DND-41 (cell line): Measurements from ENCODE around the gene CTXND1.
A peak's percentile ranks its signal among the peaks of the same experiment; 100 is the strongest.

Source experiments
- ATAC-seq: fragments of 200-7000 bp; cut with Tn5 transposase; 3 replicates; pipeline ENCODE4 v1.9.1; 2021; ENCODE audit warnings: low read depth; ENCODE audit not compliant: insufficient read depth
- DNase-seq: peaks from one replicate; pipeline ENCODE4 v3.0.0-alpha.2; 2020
- H2AFZ ChIP-seq: 2 replicates; pipeline ENCODE4 v1.6.0; 2012; ENCODE audit warnings: low read depth, low read length
- H3K27ac ChIP-seq: 2 replicates; pipeline ENCODE4 v1.5.1; 2012; ENCODE audit warnings: low read length, inconsistent platforms
- H3K27me3 ChIP-seq: fragments of 200-600 bp; sonication (generic); 2 replicates; pipeline ENCODE4 v1.6.0; 2012; ENCODE audit warnings: low read length, mild to moderate bottlenecking, inconsistent platforms; ENCODE audit not compliant: insufficient read depth, poor library complexity
- H3K36me3 ChIP-seq: 2 replicates; pipeline ENCODE4 v1.5.1; 2012; ENCODE audit warnings: low read length, inconsistent platforms; ENCODE audit not compliant: insufficient read depth
- H3K4me1 ChIP-seq: 2 replicates; pipeline ENCODE4 v1.5.1; 2012; ENCODE audit warnings: mild to moderate bottlenecking, low read length; ENCODE audit not compliant: insufficient read depth
- H3K4me2 ChIP-seq: 2 replicates; pipeline ENCODE4 v1.6.0; 2012; ENCODE audit warnings: mild to moderate bottlenecking, moderate library complexity, low read length, inconsistent platforms; ENCODE audit not compliant: insufficient read depth
- H3K4me3 ChIP-seq, 2 experiments: fragments of 200-600 bp in 1 of 2; shearing (Covaris generic) in 1 of 2; 2 replicates each; pipeline ENCODE4 v1.5.1; 2012 to 2016; ENCODE audit warnings: inconsistent platforms in 2 of 2, low read length in 2 of 2, mild to moderate bottlenecking in 2 of 2, low read depth in 1 of 2, moderate library complexity in 1 of 2
- H3K79me2 ChIP-seq: 2 replicates; pipeline ENCODE4 v1.6.0; 2012; ENCODE audit warnings: low read length, inconsistent platforms; ENCODE audit not compliant: insufficient read depth
- H3K9ac ChIP-seq: 2 replicates; pipeline ENCODE4 v1.6.0; 2012; ENCODE audit warnings: low read depth, mild to moderate bottlenecking, inconsistent platforms, low read length, moderate library complexity
- H3K9me3 ChIP-seq: 2 replicates; pipeline ENCODE4 v1.5.1; 2012; ENCODE audit warnings: low read length, moderate library complexity, mild to moderate bottlenecking, inconsistent platforms; ENCODE audit not compliant: insufficient read depth, severe bottlenecking
- H4K20me1 ChIP-seq: 2 replicates; pipeline ENCODE4 v1.6.0; 2012; ENCODE audit warnings: low read length; ENCODE audit not compliant: insufficient read depth
- EZH2 ChIP-seq: IDR thresholded peaks from 3 replicates; pipeline ENCODE4 v1.6.1; 2012; ENCODE audit warnings: borderline replicate concordance, low read depth, mild to moderate bottlenecking, moderate library complexity, low read length, inconsistent platforms; ENCODE audit not compliant: severe bottlenecking
- TF ChIP-seq, protein P1 (sequence below): IDR thresholded peaks from 2 replicates; pipeline ENCODE4 v1.5.1; 2012; ENCODE audit warnings: borderline replicate concordance, low read length, moderate library complexity, mild to moderate bottlenecking; ENCODE audit not compliant: poor library complexity, severe bottlenecking; ENCODE audit errors: extremely low read depth

CTXND1 gene

DNA sequence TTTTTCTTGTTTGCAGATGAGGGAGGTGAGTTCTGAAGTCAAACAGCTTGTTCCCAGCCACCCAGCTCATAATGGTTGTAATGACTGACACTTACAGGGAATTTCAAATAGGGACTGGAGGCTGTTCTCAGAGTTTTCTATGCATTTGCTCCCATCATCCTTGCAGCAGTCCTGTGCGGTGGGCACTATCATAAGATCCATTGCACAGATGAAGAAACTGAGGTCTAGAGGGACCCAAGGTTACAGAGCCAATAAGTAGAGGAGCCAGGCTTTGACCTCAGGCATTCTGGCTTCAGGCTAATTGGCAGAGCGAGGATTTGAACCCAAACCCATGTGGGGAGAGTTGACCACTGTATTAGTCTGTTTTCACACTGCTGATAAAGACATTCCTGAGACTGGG, 66.9 kb downstream of the CTXND1 start:
- H3K9ac ChIP-seq = no peak overlapping the region
- no peaks in the 10 kb centered on the region; the same call in 1 of the 2 replicates for H3K36me3 ChIP-seq
- TF ChIP-seq, protein P1, sequence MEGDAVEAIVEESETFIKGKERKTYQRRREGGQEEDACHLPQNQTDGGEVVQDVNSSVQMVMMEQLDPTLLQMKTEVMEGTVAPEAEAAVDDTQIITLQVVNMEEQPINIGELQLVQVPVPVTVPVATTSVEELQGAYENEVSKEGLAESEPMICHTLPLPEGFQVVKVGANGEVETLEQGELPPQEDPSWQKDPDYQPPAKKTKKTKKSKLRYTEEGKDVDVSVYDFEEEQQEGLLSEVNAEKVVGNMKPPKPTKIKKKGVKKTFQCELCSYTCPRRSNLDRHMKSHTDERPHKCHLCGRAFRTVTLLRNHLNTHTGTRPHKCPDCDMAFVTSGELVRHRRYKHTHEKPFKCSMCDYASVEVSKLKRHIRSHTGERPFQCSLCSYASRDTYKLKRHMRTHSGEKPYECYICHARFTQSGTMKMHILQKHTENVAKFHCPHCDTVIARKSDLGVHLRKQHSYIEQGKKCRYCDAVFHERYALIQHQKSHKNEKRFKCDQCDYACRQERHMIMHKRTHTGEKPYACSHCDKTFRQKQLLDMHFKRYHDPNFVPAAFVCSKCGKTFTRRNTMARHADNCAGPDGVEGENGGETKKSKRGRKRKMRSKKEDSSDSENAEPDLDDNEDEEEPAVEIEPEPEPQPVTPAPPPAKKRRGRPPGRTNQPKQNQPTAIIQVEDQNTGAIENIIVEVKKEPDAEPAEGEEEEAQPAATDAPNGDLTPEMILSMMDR = no peak
- TF ChIP-seq EZH2 = no peak
- H2AFZ ChIP-seq = no peak overlapping the region
- H4K20me1 ChIP-seq = no peaks in the 10 kb centered on the region
- H3K79me2 ChIP-seq = no peaks in the 10 kb centered on the region
- H3K4me2 ChIP-seq = no peak overlapping the region
- H3K27ac ChIP-seq = no peak overlapping the region
- H3K9me3 ChIP-seq = no peaks in the 10 kb centered on the region
- no peaks in the 10 kb centered on the region for H3K4me1 ChIP-seq
- ATAC-seq (no peak), DNase-seq (no peak)
- H3K27me3 ChIP-seq = no peaks in the 10 kb centered on the region
- no peak overlapping the region for H3K4me3 ChIP-seq

GRCh38 chr15:80184554-80184953, 67.5 kb downstream of the CTXND1 start:
- no peaks in the 10 kb centered on the region for H3K4me1 ChIP-seq
- no peak overlapping the region for H3K4me3 ChIP-seq
- no peak for TF ChIP-seq EZH2
- TF ChIP-seq, protein P1 = no peak
- H3K27ac ChIP-seq = no peak overlapping the region
- H3K27me3 ChIP-seq = no peaks in the 10 kb centered on the region
- no peak overlapping the region for H3K9ac ChIP-seq
- no peaks in the 10 kb centered on the region; the same call in 1 of the 2 replicates for H3K36me3 ChIP-seq
- no peaks in the 10 kb centered on the region for H3K9me3 ChIP-seq
- H3K79me2 ChIP-seq = no peaks in the 10 kb centered on the region
- H3K4me2 ChIP-seq = no peak overlapping the region
- no peaks in the 10 kb centered on the region for H4K20me1 ChIP-seq
- H2AFZ ChIP-seq = no peak overlapping the region
- DNase-seq = no peak
- no peak for ATAC-seq

DNA sequence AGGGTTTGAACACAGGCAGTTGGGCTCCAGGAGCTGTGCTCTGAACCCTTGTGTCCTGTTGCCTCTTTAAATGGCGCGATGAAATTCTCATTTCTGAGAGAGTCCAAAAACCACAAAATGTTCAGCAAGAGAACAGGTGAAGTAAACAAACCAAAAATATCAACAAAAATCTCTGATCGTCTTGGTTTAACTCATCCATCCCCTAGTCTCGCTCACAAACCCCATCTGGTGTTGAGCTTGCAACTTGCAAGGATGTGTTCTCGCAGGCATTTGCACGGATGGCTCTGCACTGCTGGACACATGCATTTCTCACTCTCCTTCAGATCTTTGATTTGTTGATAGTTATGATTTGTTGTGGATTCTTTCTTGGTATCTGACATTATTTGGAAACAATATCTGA, 68.1 kb downstream of the CTXND1 start:
- no peaks in the 10 kb centered on the region; the same call in 1 of the 2 replicates for H3K36me3 ChIP-seq
- DNase-seq (no peak), ATAC-seq (no peak)
- H3K9me3 ChIP-seq = no peaks in the 10 kb centered on the region
- no peak overlapping the region for H3K9ac ChIP-seq
- no peaks in the 10 kb centered on the region for H3K4me1 ChIP-seq
- no peaks in the 10 kb centered on the region for H4K20me1 ChIP-seq
- H3K79me2 ChIP-seq = no peaks in the 10 kb centered on the region
- no peaks in the 10 kb centered on the region for H3K27me3 ChIP-seq
- H3K4me2 ChIP-seq = no peak overlapping the region
- no peak overlapping the region for H3K4me3 ChIP-seq
- H2AFZ ChIP-seq = no peak overlapping the region
- H3K27ac ChIP-seq = no peak overlapping the region
- TF ChIP-seq, protein P1 = peak; percentile 15
- TF ChIP-seq EZH2 = no peak

- Histone ChIP-seq H2AFZ (no peak overlapping the region), H3K9me3 (no peaks in the 10 kb centered on the region), H3K4me3 (no peak overlapping the region), H3K4me2 (no peak overlapping the region), H3K9ac (no peak overlapping the region), H3K27me3 (no peaks in the 10 kb centered on the region), H3K27ac (no peak overlapping the region), H4K20me1 (no peaks in the 10 kb centered on the region), H3K36me3 (no peaks in the 10 kb centered on the region; the same call in 1 of the 2 replicates), H3K4me1 (no peaks in the 10 kb centered on the region), H3K79me2 (no peaks in the 10 kb centered on the region)
- ATAC-seq = no peak
- TF ChIP-seq, protein P1 = no peak
- no peak for TF ChIP-seq EZH2
- DNase-seq = no peak
Observed at GRCh38 chr15:80183306-80183705, 68.7 kb downstream of the CTXND1 start.
